ENCODE results near the gene DLD.

GRCh38 chr7:107955394-107955793 lies 64.4 kb downstream of the DLD start:
- no peak for TF ChIP-seq CTCF (IDR thresholded peaks at IDR 0.05)
- TF ChIP-seq POLR2A (IDR thresholded peaks at IDR 0.05), result no peak
